ENCODE measurements around the gene IL12RB1.

- TF ChIP-seq CTCF (IDR thresholded peaks at IDR 0.05; ENCODE audit: poor library complexity) (no peak), EZH2 (IDR thresholded peaks at IDR 0.05; ENCODE audit: borderline replicate concordance) (no peak), EZH2phosphoT487 (IDR thresholded peaks at IDR 0.05; ENCODE audit: low read depth, severe bottlenecking, unreplicated experiment) (no peak)
Observed at GRCh38 chr19:18029617-18030338, 57.0 kb downstream of the IL12RB1 start.

Measured in hepatocyte (in vitro differentiated cells).